ENCODE results near the gene TMEM150A. TPM values are rescaled to one million over a fixed set of nuclear protein-coding genes. Genes with fewer than 3 reads are reported as not detected.

The TMEM150A gene
- total RNA-seq, 1 experiment from 2014 or later: 17.9 TPM

- H3K4me3 ChIP-seq (ENCODE audit: insufficient read depth, low read depth, low read length): no peak overlapping the region
- DNase-seq: no peak
- no peaks in the 10 kb centered on the region for H3K27me3 ChIP-seq (ENCODE audit: control insufficient read depth, insufficient read depth, low read length)
Measured at GRCh38 chr2:85591563-85591962, 10.9 kb downstream of the TMEM150A start.

GRCh38 chr2:85590950-85591349 is 11.5 kb downstream of the TMEM150A start:
- no peak for DNase-seq
- Histone ChIP-seq H3K4me3 (ENCODE audit: insufficient read depth, low read depth, low read length) (no peak overlapping the region), H3K27me3 (ENCODE audit: control insufficient read depth, insufficient read depth, low read length) (no peaks in the 10 kb centered on the region), H3K36me3 (replicated peaks; ENCODE audit: control insufficient read depth, insufficient read depth, low read length) (no peaks in the 10 kb centered on the region)

More at GRCh38 chr2:85591563-85591962, 10.9 kb downstream of the TMEM150A start:
- H3K36me3 ChIP-seq (replicated peaks; ENCODE audit: control insufficient read depth, insufficient read depth, low read length): no peaks in the 10 kb centered on the region

GRCh38 chr2:85589982-85590791 is 12.3 kb downstream of the TMEM150A start:
- no peak overlapping the region for H3K4me3 ChIP-seq (ENCODE audit: insufficient read depth, low read depth, low read length)
- H3K27me3 ChIP-seq (ENCODE audit: control insufficient read depth, insufficient read depth, low read length): peaks cover 2% of the 10 kb centered on the region
- DNase-seq: no peak
- no peaks in the 10 kb centered on the region for H3K36me3 ChIP-seq (replicated peaks; ENCODE audit: control insufficient read depth, insufficient read depth, low read length)

- no peak overlapping the region for H3K4me3 ChIP-seq (ENCODE audit: insufficient read depth, low read depth, low read length)
- peaks cover 11% of the 10 kb centered on the region for H3K27me3 ChIP-seq (ENCODE audit: control insufficient read depth, insufficient read depth, low read length)
- DNase-seq: no peak
- H3K36me3 ChIP-seq (replicated peaks; ENCODE audit: control insufficient read depth, insufficient read depth, low read length): no peaks in the 10 kb centered on the region
Measured at GRCh38 chr2:85589181-85589580, 13.3 kb downstream of the TMEM150A start.

GRCh38 chr2:85588645-85589044 is 13.9 kb downstream of the TMEM150A start:
- no peak for DNase-seq
- Histone ChIP-seq H3K4me3 (ENCODE audit: insufficient read depth, low read depth, low read length) (no peak overlapping the region), H3K36me3 (replicated peaks; ENCODE audit: control insufficient read depth, insufficient read depth, low read length) (no peaks in the 10 kb centered on the region), H3K27me3 (ENCODE audit: control insufficient read depth, insufficient read depth, low read length) (peaks cover 16% of the 10 kb centered on the region)

- Histone ChIP-seq H3K4me3 (ENCODE audit: insufficient read depth, low read depth, low read length) (no peak overlapping the region), H3K36me3 (replicated peaks; ENCODE audit: control insufficient read depth, insufficient read depth, low read length) (no peaks in the 10 kb centered on the region), H3K27me3 (ENCODE audit: control insufficient read depth, insufficient read depth, low read length) (peaks cover 18% of the 10 kb centered on the region)
- DNase-seq: peak; percentile 32
Measured at GRCh38 chr2:85588236-85588635, 14.3 kb downstream of the TMEM150A start.

- DNase-seq: no peak
- Histone ChIP-seq H3K27me3 (ENCODE audit: control insufficient read depth, insufficient read depth, low read length) (peaks cover 18% of the 10 kb centered on the region), H3K4me3 (ENCODE audit: insufficient read depth, low read depth, low read length) (no peak overlapping the region), H3K36me3 (replicated peaks; ENCODE audit: control insufficient read depth, insufficient read depth, low read length) (no peaks in the 10 kb centered on the region)
Measured at GRCh38 chr2:85585781-85586105, 16.8 kb downstream of the TMEM150A start.

GRCh38 chr2:85584857-85585780 is 17.4 kb downstream of the TMEM150A start:
- H3K4me3 ChIP-seq (ENCODE audit: insufficient read depth, low read depth, low read length): peak overlapping the region; percentile 53
- no peak for DNase-seq
- H3K27me3 ChIP-seq (ENCODE audit: control insufficient read depth, insufficient read depth, low read length): peaks cover 18% of the 10 kb centered on the region
- H3K36me3 ChIP-seq (replicated peaks; ENCODE audit: control insufficient read depth, insufficient read depth, low read length): no peaks in the 10 kb centered on the region

- DNase-seq: peak; percentile 66
- Histone ChIP-seq H3K27me3 (ENCODE audit: control insufficient read depth, insufficient read depth, low read length) (peaks cover 18% of the 10 kb centered on the region), H3K4me3 (ENCODE audit: insufficient read depth, low read depth, low read length) (peak within 1 kb of the TSS; percentile 53), H3K36me3 (replicated peaks; ENCODE audit: control insufficient read depth, insufficient read depth, low read length) (no peaks in the 10 kb centered on the region)
Measured at GRCh38 chr2:85584354-85584856, 18.1 kb downstream of the TMEM150A start, which contains the start of gene VAMP5. TSS of gene VAMP5 (plus strand) at chr2:85584431. CDS start at chr2:85584491, 60 bp downstream.

- H3K27me3 ChIP-seq (ENCODE audit: control insufficient read depth, insufficient read depth, low read length): peaks cover 18% of the 10 kb centered on the region
- H3K36me3 ChIP-seq (replicated peaks; ENCODE audit: control insufficient read depth, insufficient read depth, low read length): no peaks in the 10 kb centered on the region
- peak overlapping the region; percentile 53 for H3K4me3 ChIP-seq (ENCODE audit: insufficient read depth, low read depth, low read length)
- DNase-seq: peak; percentile 19
Measured at GRCh38 chr2:85583667-85584353, 18.7 kb downstream of the TMEM150A start.

- Histone ChIP-seq H3K4me3 (ENCODE audit: insufficient read depth, low read depth, low read length) (no peak overlapping the region), H3K36me3 (replicated peaks; ENCODE audit: control insufficient read depth, insufficient read depth, low read length) (no peaks in the 10 kb centered on the region), H3K27me3 (ENCODE audit: control insufficient read depth, insufficient read depth, low read length) (peaks cover 18% of the 10 kb centered on the region)
- DNase-seq: peak; percentile 11
Measured at GRCh38 chr2:85582492-85582891, 20.0 kb downstream of the TMEM150A start.

- no peak overlapping the region for H3K4me3 ChIP-seq (ENCODE audit: insufficient read depth, low read depth, low read length)
- peak; percentile 5 for DNase-seq
- no peaks in the 10 kb centered on the region for H3K36me3 ChIP-seq (replicated peaks; ENCODE audit: control insufficient read depth, insufficient read depth, low read length)
- peaks cover 16% of the 10 kb centered on the region for H3K27me3 ChIP-seq (ENCODE audit: control insufficient read depth, insufficient read depth, low read length)
Measured at GRCh38 chr2:85580206-85580605, 22.3 kb downstream of the TMEM150A start.

GRCh38 chr2:85579266-85579935 is 23.1 kb downstream of the TMEM150A start:
- H3K27me3 ChIP-seq (ENCODE audit: control insufficient read depth, insufficient read depth, low read length): peaks cover 8% of the 10 kb centered on the region
- H3K4me3 ChIP-seq (ENCODE audit: insufficient read depth, low read depth, low read length): no peak overlapping the region
- H3K36me3 ChIP-seq (replicated peaks; ENCODE audit: control insufficient read depth, insufficient read depth, low read length): no peaks in the 10 kb centered on the region
- DNase-seq: peak; percentile 60

Measured in H7 (cell line).